CD1c-positive myeloid dendritic cell (primary cell): ENCODE results near the gene RNF144A.

Source experiments
- DNase-seq: peaks from one replicate; pipeline ENCODE4 v3.0.0-alpha.2; 2016; ENCODE audit errors: extremely low spot score

The RNF144A gene

DNA sequence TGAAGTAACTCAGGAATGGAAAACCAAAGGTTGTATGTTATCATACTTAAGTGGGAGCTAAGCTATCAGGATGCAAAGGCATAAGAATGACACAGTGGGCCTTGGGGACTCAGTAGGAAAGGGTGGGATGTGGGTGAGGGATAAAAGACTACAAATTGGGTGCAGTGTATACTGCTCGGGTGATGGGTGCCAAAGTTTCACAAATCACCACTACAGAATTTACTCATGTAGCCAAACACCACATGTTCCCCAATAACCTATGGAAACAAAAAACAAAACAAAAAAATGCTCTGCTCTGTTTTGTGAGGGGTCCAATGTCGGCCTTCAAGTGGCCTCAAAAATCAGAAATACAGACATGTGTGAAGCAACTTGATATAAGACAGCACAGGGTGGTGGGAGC, 8.9 kb upstream of the RNF144A start:
- DNase-seq, result no peak

- peak; percentile 42 for DNase-seq
Measured at GRCh38 chr2:6909431-6910385, 7.5 kb upstream of the RNF144A start.

GRCh38 chr2:6911721-6912120, 5.5 kb upstream of the RNF144A start:
- DNase-seq, result no peak

DNA sequence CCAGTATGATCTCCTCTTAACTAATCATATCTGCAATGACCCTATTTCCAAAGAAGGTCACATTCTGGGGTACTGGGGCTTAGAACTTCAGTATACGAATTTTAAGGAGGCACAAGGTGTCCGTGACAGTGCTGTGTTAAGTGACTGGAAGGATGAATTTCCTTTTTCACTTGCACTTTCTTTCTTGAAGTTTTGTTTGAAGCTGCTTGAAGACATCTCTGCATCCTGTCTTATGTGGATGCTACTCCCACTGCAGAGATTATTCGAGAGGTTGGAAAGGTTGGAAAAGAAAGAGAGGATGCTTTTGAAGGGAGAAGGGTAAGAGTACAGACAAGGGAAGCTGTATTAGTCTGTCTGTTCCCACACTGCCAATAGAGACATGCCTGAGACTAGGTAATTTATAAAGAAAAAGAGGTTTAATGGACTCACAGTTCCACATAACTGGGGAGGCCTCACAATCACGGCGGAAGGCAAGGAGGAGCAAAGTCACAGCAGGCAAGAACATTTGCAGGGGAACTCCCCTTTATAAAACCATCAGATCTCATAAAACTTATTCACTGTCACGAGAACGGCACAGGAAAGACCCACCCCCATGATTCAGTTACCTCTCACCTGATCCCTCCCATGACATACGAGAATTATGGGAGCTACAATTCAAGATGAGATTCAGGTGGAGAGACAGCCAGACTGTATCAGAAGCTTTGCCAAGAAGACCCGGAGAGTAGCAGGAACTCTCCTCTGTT, 3.6 kb upstream of the RNF144A start:
- no peak for DNase-seq

DNA sequence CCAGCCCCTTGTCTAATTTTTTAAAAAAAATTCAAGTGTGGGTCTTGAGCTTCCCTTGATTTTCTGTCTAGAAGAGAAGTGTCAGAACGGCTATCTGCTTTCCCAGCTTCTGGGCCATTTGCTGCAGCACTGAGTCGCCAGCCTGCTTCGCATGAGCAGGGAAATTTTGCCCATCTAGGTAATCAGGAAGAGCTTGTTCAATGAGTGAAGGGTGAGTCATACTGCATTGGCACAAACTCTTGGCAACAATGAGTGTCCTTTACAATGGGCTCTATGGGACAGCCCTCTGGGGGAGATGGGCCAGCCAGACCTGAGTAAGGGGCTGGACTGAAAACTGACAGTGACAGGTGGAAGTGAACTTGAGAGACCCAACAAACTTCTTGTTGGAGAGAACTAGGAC, 2.4 kb upstream of the RNF144A start:
- DNase-seq, result no peak

DNA sequence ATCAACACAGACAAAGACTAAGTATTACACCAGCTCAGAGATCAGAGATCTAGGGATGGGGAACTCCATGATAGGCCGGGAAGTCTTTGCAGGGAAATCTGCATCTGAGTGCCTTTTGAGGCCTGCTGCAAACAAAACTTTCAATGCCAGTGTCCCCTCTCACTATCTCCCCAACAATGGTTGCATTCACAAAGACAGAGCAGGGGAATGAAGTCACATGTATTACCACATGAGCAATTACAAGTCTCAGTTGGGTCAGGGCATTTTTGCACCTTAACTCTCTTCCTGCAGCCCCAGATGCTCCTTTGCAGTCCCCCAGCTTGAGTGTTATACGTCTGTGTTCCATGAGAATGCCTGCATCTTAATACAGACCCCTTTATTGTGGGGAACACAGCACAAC, 1.8 kb upstream of the RNF144A start:
- DNase-seq, result no peak

DNA sequence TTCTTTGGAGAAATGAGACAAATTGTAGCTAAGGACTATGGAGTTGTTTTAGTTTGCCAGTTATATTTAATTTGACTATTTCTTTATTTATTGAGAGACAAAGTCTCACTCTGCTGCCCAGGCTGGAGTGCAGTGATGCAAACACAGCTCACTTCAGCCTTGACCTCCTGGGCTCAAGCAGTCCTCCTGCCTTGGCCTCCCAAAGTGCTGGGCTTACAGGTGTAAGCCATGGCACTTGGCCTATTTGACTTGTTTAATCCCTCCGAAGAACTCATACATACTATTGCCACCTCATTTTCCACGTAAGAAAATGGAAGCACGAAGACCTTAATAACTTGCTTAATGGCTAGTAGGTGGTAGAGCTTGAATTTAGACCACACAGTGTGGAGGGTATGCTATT, 988 bp upstream of the RNF144A start:
- DNase-seq, result no peak

DNA sequence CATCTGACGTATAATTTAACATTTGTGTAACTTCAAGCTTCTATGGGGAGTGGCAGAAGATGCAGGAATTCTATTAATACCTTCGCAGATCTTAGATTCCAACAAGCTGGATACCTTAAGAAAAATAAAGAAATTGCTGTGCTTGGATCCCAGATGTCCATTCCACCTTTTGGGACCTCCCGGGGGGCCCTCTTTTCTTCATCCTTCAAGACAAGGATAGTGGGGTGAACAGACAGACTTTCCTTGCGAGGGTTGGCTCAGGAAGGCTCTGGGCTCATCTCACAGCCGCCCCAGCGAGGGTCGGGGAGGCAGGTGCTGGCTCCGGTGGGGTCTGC, 509 bp upstream of the RNF144A start:
- DNase-seq, result no peak

DNA sequence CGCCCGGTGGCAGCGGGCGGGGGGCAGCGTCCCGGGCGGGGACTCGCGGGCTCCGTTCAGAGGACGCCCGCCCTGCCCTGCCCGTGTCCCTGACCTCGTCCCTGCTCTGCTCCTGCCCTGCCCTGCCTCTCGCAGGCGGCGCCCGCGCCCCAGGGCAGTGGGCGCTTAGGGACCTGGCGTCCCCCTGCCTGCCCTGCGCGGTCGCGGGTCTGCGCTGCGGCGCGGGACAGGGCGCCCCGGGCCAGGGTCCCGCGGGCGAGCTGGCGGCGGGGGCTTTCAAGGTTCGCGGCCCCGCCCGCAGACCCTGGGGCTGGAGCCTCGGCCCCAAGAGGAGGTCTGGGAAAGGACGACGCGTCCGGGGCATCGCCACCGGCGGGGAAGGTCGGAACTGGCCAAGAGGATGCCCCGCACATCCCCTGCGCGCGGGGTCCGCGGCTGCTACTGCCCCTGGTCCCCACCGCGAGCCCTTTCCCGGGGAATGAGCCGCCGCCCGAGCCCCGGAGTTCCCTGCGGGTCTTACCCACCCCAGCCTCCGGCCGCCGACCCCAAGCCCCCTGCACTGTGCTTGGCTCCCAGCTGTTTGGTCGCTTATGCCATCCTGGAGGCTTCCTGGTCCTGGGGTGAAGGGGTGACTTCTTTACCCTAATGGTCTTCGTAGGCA, 679 bp downstream of the RNF144A start:
- no peak for DNase-seq

- DNase-seq, result no peak
Measured at GRCh38 chr2:6919901-6920742, 2.9 kb downstream of the RNF144A start.

DNA sequence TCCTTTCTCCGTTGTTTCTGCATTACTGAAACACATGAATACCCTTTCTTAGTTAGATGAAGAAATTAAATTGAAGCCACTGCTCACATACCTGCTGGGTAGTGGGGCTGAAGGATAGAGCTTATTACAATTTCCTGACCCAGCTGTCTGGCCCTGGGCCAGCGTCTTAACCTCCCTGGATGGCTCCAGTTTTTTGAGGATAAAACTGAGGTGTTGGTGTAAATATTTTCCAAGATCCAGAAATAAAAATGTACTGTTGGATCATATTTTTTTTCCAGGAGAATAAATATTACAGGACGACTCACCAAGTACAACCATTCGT, 3.5 kb downstream of the RNF144A start:
- DNase-seq, result no peak

DNA sequence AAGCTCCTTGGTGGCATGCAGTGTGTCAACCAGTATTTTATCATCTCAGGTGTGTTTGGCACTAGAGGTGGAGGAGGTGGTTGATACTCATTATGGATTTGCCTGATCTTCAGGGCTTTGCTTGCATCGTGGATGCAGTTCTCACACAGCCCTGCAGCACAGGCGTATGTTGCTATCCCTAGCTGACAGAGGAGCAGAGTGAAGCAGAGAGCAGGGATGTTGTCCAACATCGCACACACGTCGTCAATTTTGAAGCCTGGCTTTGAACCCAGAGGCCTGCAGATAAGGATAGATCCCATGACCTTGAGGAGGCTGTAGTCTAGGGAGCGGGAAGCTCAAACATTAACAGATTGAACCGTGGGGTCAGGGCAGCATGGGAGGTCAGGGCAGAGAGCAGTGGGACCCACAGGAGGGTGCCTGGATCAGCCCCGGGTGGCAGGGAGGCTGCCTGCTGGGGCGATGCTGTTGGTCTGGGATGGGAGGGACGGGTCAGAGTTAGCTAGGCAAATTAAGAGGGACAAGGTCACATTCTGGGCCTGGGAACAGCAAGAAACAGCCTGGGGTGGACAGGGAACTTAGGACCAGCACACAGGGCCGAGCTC, 4.2 kb downstream of the RNF144A start:
- no peak for DNase-seq

GRCh38 chr2:6922201-6922656, 5.0 kb downstream of the RNF144A start:
- no peak for DNase-seq

DNA sequence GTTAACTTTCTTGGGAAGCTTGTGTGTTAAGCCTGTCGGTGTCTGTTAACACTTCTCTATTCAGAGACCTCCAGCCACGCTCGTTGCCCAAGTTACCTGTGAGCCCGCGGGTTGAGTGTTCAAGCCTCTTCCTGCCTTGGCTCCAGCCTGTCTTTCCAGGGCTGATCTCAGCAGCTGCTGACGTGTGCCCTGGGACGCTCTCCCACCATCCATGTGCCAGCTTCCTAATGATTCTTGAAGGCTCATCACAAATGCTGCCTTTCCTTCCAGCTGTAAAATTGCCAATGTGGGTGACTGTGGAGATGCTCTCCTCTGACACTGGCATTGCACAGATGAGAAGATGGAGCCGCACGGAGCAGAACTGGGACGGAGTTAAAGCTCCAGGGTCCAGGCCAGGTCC, 6.1 kb downstream of the RNF144A start:
- DNase-seq, result no peak

DNA sequence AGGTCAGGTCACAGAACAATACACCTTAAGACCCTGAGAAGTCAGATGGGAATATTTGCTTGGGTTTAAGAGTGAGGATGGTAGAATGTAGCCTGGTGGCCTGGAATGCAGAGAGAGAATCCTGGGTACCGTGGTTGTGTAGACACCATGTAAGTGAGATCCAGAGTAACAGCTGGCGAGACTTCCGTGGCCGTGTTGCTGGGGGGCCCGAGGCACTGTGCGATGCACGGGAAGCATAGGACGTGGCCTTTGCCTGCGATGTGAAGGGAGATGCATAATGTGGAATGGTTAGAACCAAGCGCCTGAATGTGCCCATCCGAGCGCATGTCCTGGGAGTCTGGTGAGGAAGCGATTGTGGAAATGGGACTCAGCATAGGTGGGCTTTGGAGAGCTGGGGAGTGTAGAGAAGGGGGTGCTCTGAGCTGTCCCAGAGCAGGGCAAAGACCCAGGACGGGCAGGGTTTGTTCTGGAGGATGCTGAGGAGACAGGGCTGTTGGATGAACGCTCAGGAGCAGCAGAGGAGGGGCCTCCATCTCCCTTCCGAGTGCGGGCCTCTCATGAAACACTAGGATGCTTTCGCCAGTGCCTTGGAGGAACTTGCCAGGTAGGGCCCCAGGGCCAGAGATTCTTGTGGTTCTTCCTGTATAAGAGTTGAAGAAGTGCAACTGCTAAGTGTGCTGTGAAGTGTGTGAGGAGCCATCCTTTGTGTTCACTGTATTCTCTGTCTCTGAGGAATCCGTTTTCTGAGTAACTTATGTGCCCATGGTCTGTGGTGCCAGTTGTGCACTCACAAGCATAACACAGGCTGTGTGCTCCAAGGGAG, 7.1 kb downstream of the RNF144A start:
- no peak for DNase-seq

DNA sequence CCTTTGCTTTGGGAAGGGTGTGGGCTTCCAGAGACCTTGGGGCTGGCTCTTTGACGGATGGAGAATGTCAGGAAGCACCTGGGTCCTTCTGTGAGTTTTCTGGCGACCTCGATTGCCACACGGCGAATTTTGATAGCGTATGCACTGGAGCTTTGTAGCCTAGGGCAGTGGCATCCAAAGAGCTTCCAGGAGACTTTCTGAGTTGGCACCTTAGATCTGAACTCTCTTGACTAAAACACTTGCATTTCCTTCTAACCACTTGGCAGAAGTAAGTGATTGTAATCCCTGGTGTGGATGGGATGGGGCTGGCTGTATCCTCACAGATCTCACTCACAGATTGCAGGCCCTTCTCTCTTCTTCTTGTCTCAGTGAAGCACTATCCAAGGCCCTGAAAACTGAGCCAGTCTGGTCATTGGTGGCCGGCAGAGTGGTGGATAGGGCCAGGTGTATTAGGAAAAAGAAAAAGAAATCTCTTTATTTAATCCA, 7.8 kb downstream of the RNF144A start:
- no peak for DNase-seq

DNA sequence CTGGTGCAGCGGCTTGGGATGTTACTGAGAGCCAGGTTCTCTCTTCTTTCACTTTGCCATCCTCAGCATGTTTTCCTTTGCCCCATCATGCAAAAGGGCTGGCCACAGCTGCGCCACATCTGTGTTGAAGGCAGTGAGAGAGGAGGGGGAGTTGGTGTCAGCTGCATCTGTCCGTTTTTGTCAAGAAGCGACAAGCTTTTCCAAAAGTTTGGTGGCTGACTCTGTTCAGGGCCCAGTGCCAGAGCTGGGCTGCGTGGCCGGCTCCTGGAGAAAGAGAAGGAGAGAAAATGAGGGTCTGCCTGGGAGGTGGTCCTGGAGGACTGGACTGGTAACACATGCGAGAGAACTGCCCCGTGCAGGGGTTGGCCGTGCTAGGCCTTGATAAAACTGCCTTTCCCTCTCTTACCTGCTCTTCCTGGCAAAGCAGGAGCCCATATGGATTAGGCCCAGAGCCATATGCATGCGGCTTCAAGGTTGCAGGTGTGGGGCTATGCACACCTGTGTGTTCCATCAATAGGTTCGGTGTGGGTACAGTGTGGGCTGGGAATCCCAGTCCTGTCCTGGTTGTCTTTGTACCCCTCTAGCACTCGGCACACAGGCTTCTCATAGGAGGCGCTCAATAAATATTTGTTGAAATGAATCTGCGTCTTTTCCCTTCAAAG, 9.0 kb downstream of the RNF144A start:
- no peak for DNase-seq

DNA sequence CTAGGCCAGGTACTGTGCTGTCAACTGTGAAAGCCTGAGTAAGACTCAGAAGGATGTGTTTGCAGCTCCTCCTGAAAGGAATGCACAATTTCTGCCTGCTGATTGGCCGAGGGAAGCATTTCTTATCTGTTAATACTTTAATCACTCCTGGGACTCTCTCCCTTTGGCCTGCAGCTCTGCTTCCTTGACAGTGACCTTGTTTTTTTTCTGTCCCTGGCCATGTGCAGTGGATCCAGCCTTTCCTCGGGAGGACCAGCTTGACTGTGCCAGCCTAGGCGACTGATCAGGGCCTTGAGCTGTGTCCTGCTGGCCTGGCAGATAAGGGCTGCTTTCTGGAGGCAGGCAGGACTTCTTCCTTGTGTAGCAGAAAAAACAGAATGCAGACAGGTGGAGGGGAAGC, 10.0 kb downstream of the RNF144A start:
- DNase-seq, result no peak

DNA sequence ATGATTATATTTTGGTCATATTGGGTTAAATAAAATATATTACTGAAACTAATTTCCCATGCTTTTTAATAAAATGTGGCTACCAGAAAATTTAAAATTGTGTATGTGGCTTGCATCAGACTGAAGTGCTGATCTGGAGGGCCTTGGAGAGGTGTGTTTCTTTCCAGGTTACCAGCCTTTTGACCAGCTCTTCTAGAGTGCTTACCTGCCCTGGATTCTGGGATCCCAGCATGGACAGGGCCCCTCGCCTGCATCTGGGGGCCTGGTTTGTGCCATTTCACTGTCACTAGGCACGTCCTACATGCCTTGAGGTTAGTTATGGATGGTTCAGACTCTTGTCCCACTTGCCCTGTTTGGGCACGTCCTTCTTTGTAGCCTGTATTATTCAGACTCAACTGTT, 10.5 kb downstream of the RNF144A start:
- no peak for DNase-seq

- DNase-seq, result no peak
Measured at GRCh38 chr2:6928452-6928851, 11.2 kb downstream of the RNF144A start.
